Lower leg skin (tissue), 3 donors: ENCODE data around the gene SLC38A10.

ENCODE experiments used
- POLR2A ChIP-seq, 2 donors: fragments of 450-650 bp; IDR thresholded peaks; one replicate each; pipeline ENCODE4 v1.6.1; 2016 to 2017; ENCODE audit warnings: antibody characterized with exemption in 2 of 2, mild to moderate bottlenecking in 1 of 2, moderate library complexity in 1 of 2
- TF ChIP-seq, protein P1 (sequence below), 3 donors: fragments of 450-650 bp; IDR thresholded peaks; one replicate each; pipeline ENCODE4 v1.5.1; 2016; ENCODE audit warnings: antibody characterized with exemption in 3 of 3, mild to moderate bottlenecking in 3 of 3, moderate library complexity in 2 of 3

- TF ChIP-seq, protein P1, sequence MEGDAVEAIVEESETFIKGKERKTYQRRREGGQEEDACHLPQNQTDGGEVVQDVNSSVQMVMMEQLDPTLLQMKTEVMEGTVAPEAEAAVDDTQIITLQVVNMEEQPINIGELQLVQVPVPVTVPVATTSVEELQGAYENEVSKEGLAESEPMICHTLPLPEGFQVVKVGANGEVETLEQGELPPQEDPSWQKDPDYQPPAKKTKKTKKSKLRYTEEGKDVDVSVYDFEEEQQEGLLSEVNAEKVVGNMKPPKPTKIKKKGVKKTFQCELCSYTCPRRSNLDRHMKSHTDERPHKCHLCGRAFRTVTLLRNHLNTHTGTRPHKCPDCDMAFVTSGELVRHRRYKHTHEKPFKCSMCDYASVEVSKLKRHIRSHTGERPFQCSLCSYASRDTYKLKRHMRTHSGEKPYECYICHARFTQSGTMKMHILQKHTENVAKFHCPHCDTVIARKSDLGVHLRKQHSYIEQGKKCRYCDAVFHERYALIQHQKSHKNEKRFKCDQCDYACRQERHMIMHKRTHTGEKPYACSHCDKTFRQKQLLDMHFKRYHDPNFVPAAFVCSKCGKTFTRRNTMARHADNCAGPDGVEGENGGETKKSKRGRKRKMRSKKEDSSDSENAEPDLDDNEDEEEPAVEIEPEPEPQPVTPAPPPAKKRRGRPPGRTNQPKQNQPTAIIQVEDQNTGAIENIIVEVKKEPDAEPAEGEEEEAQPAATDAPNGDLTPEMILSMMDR (IDR thresholded peaks at IDR 0.05), result no peak
- no peak for TF ChIP-seq POLR2A (IDR thresholded peaks at IDR 0.05)
Observed at GRCh38 chr17:81310949-81311550, 15.9 kb upstream of the SLC38A10 start.
